ENCODE measurements around the gene WDR77.

DNA sequence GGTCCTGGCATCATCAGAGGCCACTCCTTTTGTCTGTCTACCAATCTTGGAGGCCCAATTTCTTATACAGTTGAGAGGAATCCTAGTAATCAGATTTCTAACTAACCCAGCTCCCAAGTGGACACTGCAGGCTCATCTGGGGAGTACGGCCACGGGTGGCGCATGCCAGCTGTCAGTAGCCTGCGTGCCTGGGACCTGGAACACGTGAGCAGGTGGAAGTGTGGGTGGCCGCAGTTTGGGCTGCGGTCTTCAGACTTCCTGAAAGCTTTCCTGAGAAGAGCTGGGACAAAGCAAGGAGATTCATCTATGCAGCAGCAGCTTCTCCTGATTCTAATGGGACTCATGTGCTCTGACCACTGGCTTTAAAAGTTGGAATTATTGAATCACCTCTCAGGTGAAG lies 42.0 kb upstream of the WDR77 start:
- TF ChIP-seq, protein P1, sequence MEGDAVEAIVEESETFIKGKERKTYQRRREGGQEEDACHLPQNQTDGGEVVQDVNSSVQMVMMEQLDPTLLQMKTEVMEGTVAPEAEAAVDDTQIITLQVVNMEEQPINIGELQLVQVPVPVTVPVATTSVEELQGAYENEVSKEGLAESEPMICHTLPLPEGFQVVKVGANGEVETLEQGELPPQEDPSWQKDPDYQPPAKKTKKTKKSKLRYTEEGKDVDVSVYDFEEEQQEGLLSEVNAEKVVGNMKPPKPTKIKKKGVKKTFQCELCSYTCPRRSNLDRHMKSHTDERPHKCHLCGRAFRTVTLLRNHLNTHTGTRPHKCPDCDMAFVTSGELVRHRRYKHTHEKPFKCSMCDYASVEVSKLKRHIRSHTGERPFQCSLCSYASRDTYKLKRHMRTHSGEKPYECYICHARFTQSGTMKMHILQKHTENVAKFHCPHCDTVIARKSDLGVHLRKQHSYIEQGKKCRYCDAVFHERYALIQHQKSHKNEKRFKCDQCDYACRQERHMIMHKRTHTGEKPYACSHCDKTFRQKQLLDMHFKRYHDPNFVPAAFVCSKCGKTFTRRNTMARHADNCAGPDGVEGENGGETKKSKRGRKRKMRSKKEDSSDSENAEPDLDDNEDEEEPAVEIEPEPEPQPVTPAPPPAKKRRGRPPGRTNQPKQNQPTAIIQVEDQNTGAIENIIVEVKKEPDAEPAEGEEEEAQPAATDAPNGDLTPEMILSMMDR (IDR thresholded peaks at IDR 0.05; ENCODE audit: low read length): no peak
- no peak for TF ChIP-seq EZH2 (IDR thresholded peaks at IDR 0.05; ENCODE audit: borderline replicate concordance, low read length)
